22Rv1 (cell line): Measurements from ENCODE around the gene SARNP.

Experiments used
- CTCF ChIP-seq: fragments of 450-650 bp; IDR thresholded peaks from 2 replicates; pipeline ENCODE4 v1.5.1; 2017; ENCODE audit warnings: mild to moderate bottlenecking
- ZFX ChIP-seq: fragments of 450-650 bp; IDR thresholded peaks from 2 replicates; pipeline ENCODE4 v1.6.1; 2017; ENCODE audit warnings: antibody characterized with exemption, borderline replicate concordance

GRCh38 chr12:55839345-55840140 lies 22.0 kb upstream of the SARNP start:
- TF ChIP-seq CTCF (no peak), ZFX (no peak)
